OCI-LY7 (cell line): ENCODE measurements around the gene PUM1. TPM values are rescaled to one million over a fixed set of nuclear protein-coding genes. Genes with fewer than 3 reads are reported as not detected.

ENCODE experiments used
- BruUV-seq: library from RNA; stranded (reverse); fragments of 400-500 nt; replicated peaks from 2 replicates; lab custom pipeline; 2021; lab: Mats Ljungman, UMichigan
- CTCF ChIA-PET: fragments of 300-600 bp; sonication (Branson Sonifier 250); formaldehyde crosslinking; loops from one replicate; lab custom pipeline; 2022; ENCODE audit warnings: antibody characterized with exemption; ENCODE audit not compliant: unreplicated experiment; lab: Charles Lee
- POLR2A ChIA-PET: fragments of 300-600 bp; sonication (Branson Sonifier 250); formaldehyde crosslinking; loops from one replicate; lab custom pipeline; 2022; ENCODE audit warnings: antibody characterized with exemption; lab: Charles Lee
- DNase-seq: peaks from one replicate; pipeline ENCODE4 v3.0.0-alpha.2; 2015; ENCODE audit warnings: low spot score
- H2AFZ ChIP-seq: fragments of 200-600 bp; sonication (generic), shearing (Covaris generic); 2 replicates; pipeline ENCODE4 v1.6.1; 2014; ENCODE audit warnings: mild to moderate bottlenecking, antibody characterized with exemption, low read length, moderate library complexity
- H3K27ac ChIP-seq: fragments of 200-600 bp; sonication (generic); 2 replicates; pipeline ENCODE4 v1.5.1; 2014; ENCODE audit warnings: mixed run types, low read depth, mild to moderate bottlenecking, moderate library complexity, low read length, inconsistent platforms; ENCODE audit not compliant: poor library complexity, severe bottlenecking
- H3K36me3 ChIP-seq: fragments of 200-600 bp; sonication (generic); 2 replicates; pipeline ENCODE4 v1.6.1; 2014; ENCODE audit warnings: mild to moderate bottlenecking, antibody characterized with exemption, low read length, moderate library complexity, mixed read lengths; ENCODE audit not compliant: insufficient read depth
- H3K4me1 ChIP-seq: fragments of 200-600 bp; sonication (generic); 2 replicates; pipeline ENCODE4 v1.5.1; 2014; ENCODE audit warnings: mild to moderate bottlenecking, low read length; ENCODE audit not compliant: insufficient read depth, poor library complexity, severe bottlenecking
- H3K4me2 ChIP-seq: fragments of 200-600 bp; sonication (generic); 2 replicates; pipeline ENCODE4 v1.6.1; 2014; ENCODE audit warnings: mild to moderate bottlenecking, low read length
- H3K4me3 ChIP-seq: fragments of 200-600 bp; sonication (generic); 2 replicates; pipeline ENCODE4 v1.5.1; 2014; ENCODE audit warnings: mild to moderate bottlenecking, low read depth, low read length; ENCODE audit not compliant: poor library complexity, severe bottlenecking
- H3K79me2 ChIP-seq: fragments of 200-600 bp; sonication (generic); 2 replicates; pipeline ENCODE4 v1.6.1; 2016; ENCODE audit warnings: low read depth, mild to moderate bottlenecking, low read length, moderate library complexity, mixed read lengths; ENCODE audit not compliant: insufficient read depth
- H3K9me2 ChIP-seq: fragments of 200-600 bp; sonication (generic); 2 replicates; pipeline ENCODE4 v1.6.1; 2016; ENCODE audit warnings: mild to moderate bottlenecking, low read length, mixed read lengths; ENCODE audit not compliant: insufficient read depth
- H3K9me3 ChIP-seq: fragments of 200-600 bp; sonication (generic); 2 replicates; pipeline ENCODE4 v1.6.1; 2014; ENCODE audit warnings: mild to moderate bottlenecking, mixed run types, low read length, mixed read lengths
- H4K20me1 ChIP-seq: fragments of 200-600 bp; sonication (generic); 2 replicates; pipeline ENCODE4 v1.6.1; 2014; ENCODE audit warnings: mild to moderate bottlenecking, antibody characterized with exemption, low read length, moderate library complexity, mixed read lengths; ENCODE audit not compliant: insufficient read depth
- CTCF ChIP-seq: fragments of 200-600 bp; sonication (generic); conservative IDR thresholded peaks from 2 replicates; pipeline ENCODE4 v1.5.1; 2014; ENCODE audit warnings: mild to moderate bottlenecking, antibody characterized with exemption, low read length, moderate library complexity, mixed read lengths
- EZH2phosphoT487 ChIP-seq: fragments of 200-600 bp; sonication (generic); IDR thresholded peaks from 2 replicates; pipeline ENCODE4 v1.6.1; 2018; ENCODE audit warnings: low read depth, borderline replicate concordance, mild to moderate bottlenecking, mixed run types, antibody characterized with exemption, low read length, moderate library complexity, mixed read lengths
- intact Hi-C: fragments of 100-400 bp; cut with micrococcal nuclease; formaldehyde crosslinking; loops from one replicate; pipeline ENCODE4 v1.10.0; 2022; ENCODE audit not compliant: unreplicated experiment
- total RNA-seq, 2 experiments: library from RNA; depleted of rRNA in 1 of 2; stranded (reverse); fragments of >200 nt in 1 of 2; shearing (Covaris generic) in 1 of 2; gene quantifications; 2 replicates each; pipeline ENCODE4 v1.2.3, GENCODE V29; 2014 to 2022

PUM1 gene
- total RNA-seq, 2 experiments from 2014 or later, result 52.0 to 97.5 TPM

- Histone ChIP-seq H3K9me3 (no peaks in the 10 kb centered on the region), H2AFZ (no peak overlapping the region), H3K79me2 (no peaks in the 10 kb centered on the region), H3K4me1 (no peaks in the 10 kb centered on the region), H3K27ac (no peak overlapping the region), H3K4me2 (no peak overlapping the region), H3K4me3 (no peak overlapping the region), H3K9me2 (no peaks in the 10 kb centered on the region), H4K20me1 (no peaks in the 10 kb centered on the region; the same call in 1 of the 2 replicates), H3K36me3 (peaks cover 78% of the 10 kb centered on the region)
- ChIA-PET CTCF (no interaction called here), POLR2A (no interaction called here)
- no TSS peak for BruUV-seq
- intact Hi-C loops, result no loop called here
- no peak for TF ChIP-seq CTCF
- no peak for TF ChIP-seq EZH2phosphoT487
- DNase-seq, result no peak
Measured at GRCh38 chr1:30934613-30935012, 130.9 kb downstream of the PUM1 start.

- Histone ChIP-seq H2AFZ (no peak overlapping the region), H3K4me3 (no peak overlapping the region), H4K20me1 (no peaks in the 10 kb centered on the region; the same call in 1 of the 2 replicates), H3K9me3 (no peaks in the 10 kb centered on the region), H3K36me3 (peaks cover 71% of the 10 kb centered on the region), H3K9me2 (no peaks in the 10 kb centered on the region), H3K79me2 (no peaks in the 10 kb centered on the region), H3K4me2 (no peak overlapping the region), H3K27ac (no peak overlapping the region), H3K4me1 (no peaks in the 10 kb centered on the region)
- DNase-seq, result no peak
- ChIA-PET POLR2A (no interaction called here), CTCF (no interaction called here)
- intact Hi-C loops, result no loop called here
- no peak for TF ChIP-seq CTCF
- no peak for TF ChIP-seq EZH2phosphoT487
- no TSS peak for BruUV-seq
Measured at GRCh38 chr1:30933874-30934252, 131.7 kb downstream of the PUM1 start.

GRCh38 chr1:30930631-30931173, 134.8 kb downstream of the PUM1 start:
- ChIA-PET CTCF (no interaction called here), POLR2A (no interaction called here)
- H3K9me3 ChIP-seq, result no peaks in the 10 kb centered on the region
- no peak overlapping the region for H3K4me2 ChIP-seq
- H3K79me2 ChIP-seq, result no peaks in the 10 kb centered on the region
- no peak overlapping the region for H2AFZ ChIP-seq
- intact Hi-C loops, result no loop called here
- H3K4me3 ChIP-seq, result no peak overlapping the region
- H4K20me1 ChIP-seq, result no peaks in the 10 kb centered on the region; the same call in 1 of the 2 replicates
- no peaks in the 10 kb centered on the region for H3K4me1 ChIP-seq
- peaks cover 43% of the 10 kb centered on the region for H3K36me3 ChIP-seq
- TF ChIP-seq CTCF, result no peak
- no peak for TF ChIP-seq EZH2phosphoT487
- BruUV-seq, result no TSS peak
- no peaks in the 10 kb centered on the region for H3K9me2 ChIP-seq
- no peak overlapping the region for H3K27ac ChIP-seq
- no peak for DNase-seq
